Left renal pelvis (tissue), 4 donors: ENCODE data around the gene EME2. TPM values are rescaled to one million over a fixed set of nuclear protein-coding genes. Genes with fewer than 3 reads are reported as not detected.

Source experiments
- DNase-seq, 4 donors: peaks; one replicate each; pipeline ENCODE4 v3.0.0-alpha.2; 2013; ENCODE audit warnings: low read depth in 4 of 4, low spot score in 3 of 4
- polyA plus RNA-seq, 4 donors: library from polyadenylated mRNA; unstranded; fragments of 120-200 nt; gene quantifications; one replicate each; pipeline ENCODE4 v1.2.1, GENCODE V29; 2013; ENCODE audit not compliant: insufficient read length in 4 of 4

The EME2 gene
- polyA plus RNA-seq, 4 donors, result 5.7 to 16.1 (median 8.0) TPM

DNA sequence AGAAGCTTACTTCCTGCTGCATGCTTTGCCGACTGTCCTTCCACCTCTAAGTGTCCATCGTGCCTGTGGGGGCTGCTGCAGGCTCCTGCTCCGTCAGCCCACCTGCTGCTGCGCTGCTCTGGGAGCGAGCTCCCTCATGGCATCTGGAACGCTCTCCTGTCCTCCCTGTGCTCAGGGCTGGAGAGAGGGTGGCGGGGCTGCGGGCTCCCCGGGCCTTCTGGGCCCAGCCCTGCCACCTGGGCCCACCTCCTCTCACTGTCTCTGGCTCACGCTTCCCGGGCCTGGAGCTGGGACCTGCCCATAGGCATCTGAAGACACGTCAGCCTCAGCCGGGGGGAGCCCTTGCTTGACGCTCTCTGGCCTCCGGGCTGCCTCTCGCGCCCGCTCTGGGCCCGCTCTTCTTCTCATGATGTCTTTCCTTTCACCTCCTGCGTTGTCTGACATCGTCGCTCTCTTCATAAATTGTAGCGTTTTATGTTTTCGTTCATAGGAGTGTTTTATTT lies 28.2 kb upstream of the EME2 start:
- no peak for DNase-seq

DNA sequence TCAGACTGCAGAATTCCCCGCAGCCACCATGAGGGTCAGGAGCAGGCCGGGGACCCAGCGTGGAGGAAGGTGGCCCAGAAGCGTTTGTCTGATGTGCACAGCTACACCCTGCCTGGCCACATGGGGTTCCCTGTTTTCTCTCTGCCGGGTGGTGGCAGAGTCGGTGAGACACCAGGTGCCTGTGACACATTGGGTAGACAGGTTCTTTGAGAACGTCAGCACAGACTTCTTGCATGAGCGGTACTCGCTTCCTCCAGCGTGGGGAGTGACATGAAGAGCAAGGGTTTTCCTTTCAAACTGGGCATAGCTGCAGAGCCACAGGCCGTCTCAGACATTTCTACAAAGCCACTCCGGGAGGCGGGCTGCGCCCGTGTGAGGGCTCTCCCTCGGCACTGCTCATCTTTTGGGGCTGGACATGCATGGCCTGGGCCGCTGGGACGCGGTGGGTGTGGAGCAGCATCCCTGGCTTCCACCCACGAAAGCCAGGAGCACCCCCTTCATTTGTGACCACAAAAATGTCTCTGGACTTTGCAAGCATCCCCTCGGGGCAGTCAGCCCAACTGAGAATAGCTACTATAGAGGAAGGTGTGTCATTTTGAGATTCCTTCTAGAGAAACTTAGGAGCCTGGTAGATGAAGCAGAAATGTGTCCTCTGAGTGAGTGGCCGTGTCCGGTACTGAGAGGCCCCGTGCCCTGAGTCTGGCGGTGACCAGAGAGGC lies 27.3 kb upstream of the EME2 start:
- no peak for DNase-seq

DNA sequence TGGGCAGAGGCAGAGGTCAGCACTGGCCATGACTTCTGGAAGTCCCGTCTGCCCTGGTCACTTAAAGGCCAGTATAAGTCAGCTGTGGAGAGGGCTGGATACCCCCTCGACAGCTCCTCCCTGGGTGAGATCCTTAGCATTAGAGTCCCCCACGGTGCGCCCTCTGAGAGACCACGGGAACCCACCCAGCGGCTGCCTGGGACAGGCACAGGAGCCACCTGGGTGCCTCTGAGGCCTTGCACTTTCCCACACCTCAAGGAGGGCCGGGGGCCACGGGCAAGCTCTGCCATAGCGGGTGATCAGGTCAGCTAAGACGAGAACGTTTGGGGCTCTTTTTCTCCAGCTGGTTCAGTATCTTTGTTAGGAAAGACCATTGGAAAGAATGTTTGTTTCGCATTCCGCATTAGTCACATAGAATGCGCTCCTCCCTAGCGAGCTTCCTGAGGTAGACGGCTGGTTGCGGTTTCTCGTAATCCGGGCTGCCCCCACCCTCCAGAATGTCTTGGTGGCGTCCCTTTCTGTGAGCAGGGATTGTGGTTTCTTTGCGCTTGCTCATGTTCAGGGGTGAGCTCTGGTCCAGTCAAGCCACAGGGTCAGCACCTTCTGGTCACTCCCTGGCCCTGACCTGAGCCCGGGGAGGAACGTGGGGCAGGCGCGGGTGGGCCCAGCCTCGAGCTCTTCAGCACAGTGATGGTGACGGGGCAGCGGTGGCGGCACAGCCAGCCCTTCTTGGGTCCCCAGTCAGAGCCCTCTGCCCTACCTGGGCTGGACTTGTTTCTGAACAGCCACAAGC lies 26.5 kb upstream of the EME2 start:
- no peak for DNase-seq

DNA sequence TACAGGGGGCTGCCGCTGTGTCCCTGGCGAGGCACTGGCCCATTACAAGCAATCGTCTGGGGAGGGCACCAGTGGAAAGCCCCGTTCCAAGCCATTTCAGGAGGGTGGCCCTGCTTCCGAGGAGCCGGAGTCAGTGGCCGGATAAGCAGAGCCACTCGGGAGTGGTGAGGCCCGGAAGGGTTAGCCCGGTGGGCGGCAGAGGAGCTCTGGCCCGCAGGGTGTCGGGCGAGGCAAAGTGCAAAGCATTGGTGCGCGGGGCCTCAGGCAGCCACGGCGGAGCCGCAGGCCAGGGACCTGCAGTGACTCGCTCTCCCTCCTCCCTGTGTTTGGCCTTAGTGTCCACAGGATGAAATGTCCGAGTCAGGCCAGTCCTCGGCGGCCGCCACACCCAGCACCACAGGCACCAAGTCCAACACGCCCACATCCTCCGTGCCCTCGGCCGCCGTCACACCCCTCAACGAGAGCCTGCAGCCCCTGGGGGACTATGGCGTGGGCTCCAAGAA lies 25.9 kb upstream of the EME2 start:
- DNase-seq, result no peak

DNA sequence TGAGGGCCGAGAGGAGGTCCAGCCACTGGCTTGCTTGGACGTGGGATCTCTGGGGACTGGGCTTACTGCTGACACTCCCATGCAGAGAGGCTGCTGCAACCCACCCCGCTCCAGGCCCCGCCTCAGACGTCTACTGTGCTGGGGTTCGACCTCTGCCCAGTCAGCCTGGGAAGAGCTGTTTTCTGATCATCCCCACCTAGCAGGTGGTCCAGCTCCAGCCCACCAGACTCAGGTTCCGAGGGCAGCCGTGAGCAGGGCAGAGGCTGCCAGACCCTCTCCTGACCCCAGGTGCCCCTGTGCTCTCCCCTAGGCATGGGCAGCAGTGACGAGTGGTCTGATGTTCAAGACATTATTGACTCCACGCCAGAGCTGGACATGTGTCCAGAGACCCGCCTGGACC lies 24.7 kb upstream of the EME2 start:
- no peak for DNase-seq

DNA sequence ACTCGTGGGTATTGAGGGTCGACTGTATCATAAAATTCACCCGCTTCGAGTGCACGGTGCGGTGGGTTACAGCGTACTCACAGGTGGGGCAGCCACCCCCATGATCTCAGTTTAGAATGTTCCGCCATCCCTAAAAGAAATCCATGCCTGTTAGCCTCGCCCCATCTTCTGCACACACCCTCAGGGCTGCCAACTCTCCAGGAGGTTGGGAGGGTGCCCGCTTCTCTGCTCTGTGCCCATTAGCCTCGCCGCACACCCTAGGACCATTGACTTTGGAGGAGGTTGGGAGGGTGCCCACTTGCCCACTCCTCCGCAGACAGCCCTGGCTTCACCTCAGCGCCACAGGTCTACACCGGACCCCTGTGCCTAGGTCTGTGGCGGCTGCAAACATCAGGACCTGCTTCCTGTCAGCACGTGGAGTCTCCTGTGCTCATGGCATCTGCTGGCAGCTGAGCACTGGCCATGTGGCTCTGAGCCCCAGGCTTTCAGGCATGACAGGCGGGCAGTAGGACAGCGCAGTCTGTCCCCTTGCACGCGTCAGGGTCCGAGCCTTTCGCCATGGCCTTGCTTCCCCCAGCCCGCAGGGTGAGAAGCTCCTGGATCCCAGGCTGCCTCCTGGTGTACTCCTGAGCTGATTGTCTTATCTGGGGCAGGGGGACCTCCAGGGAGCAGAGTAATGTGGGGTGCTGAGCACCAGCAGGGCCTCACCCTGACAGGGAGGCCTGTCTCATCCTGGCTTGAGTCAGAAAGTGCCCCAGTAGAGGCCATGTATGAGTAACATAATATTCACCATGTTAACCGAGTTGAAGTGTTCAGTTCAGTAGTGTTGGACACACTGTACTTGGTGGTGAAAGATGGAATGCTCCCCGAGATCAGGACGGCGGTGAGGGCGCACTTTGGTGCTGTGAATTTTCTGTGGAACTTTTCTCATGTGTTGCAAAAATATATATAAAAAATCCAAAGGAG lies 23.2 kb upstream of the EME2 start:
- DNase-seq, result no peak

DNA sequence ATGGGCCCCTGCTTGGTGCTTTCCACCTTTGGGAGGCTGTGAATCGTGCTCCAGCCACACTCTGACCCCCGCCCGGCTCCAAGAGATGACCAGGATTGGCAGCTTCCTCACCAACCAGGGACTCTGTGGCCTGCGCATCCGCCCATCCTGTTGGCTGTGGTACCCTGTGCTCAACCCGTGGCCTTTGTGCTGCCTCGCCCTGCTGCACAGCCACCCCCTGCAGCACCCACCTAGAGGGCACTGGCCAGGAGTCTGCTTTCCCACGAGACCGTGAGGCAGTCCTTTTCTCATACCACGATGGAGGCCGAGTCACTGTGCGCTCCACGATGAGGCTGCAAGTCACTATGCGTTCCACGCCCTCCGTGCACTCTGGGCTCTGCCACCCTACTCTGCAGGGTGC lies 20.7 kb upstream of the EME2 start:
- DNase-seq, result no peak

DNA sequence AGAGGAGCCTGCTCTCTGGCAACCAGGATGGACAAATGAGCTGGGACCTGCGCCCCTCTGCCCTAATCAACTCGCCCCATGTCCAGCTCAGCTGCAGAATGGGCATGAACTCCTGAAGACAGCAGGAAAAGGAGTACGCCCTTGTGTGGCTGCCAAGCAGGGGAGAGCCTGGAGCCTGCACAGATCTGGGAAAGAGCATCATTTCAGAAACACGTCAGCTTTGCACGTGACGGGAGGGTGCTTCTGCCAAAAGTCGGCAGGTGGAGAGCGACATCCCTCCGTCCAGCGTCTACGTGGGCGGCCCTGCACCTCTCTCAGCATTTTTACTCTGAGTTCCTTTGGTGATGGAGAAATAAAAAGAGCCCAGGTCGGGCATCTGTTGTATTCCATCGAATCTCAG lies 19.8 kb upstream of the EME2 start:
- DNase-seq, result no peak

DNA sequence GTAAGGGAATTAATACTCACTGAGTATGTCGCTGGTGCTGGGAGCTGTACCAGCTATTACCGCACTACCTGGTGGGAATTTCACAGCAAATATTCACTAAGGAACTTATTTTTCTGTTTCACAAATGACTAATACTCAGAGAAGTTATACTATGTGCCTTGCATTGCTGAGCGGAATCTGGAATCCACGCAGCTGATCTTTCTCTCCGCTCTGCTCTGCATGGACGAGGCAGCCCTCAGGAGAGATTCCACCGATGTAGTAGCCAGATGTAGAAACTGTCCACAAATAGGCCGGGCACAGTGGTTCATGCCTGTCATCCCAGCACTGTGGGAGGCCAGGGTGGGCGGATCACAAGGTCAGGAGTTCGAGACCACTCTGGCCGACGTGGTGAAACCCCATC lies 18.4 kb upstream of the EME2 start:
- no peak for DNase-seq

DNA sequence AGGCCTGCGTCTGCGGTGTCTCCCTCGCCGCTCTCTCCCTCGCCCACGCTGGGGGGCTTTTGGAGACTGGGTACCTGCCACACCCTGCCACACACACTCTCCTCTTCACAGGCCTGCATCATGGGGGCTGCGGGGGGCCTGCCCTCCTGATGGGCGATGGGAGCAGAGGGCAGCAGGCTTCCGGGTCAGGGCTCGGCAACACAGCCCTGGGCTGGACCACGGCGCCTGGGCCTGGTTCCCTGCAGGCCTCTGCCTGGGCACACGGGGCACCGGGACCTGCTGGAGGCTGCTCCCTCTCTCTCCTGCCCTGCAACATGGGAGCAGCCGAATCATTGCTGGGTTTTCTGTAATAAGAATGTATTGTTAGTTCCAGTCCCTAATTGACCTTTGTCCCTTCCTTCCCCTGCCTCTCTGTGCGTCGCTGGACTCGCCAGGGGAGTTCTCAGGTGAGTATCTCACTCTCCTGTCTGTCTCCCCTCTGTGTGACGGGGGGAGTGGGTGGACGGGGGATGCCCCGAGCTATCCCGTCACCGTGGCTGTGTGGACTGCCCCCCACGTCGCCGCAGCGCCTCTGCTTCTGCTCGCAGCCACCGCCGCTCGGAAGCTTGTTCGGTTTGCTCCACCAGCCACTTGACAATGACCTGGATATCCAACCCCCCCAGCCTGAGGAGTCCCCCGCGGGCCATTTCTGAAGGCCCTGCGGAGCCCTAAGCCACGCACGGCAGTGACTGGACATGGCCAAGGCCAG lies 14.7 kb upstream of the EME2 start:
- no peak for DNase-seq

DNA sequence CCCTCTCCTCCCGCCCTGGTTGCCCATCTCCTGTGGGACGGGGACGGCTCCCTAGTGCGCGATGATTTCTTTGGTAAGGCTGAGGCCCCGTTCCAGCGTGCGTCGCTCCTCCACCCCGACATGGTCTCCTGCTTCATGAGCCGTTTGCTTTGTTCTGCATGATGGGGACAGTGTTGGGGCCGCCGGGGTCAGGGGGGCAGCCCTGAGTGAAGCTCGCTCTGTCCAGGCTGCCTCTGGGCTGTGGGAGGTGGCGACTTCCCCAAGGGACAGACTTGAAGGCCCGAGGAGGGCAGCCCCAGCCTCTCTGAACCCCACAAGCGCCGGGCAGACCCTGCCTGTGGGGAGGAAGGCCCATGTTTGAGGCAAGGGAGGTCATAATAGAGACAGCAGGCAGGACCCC lies 13.7 kb upstream of the EME2 start:
- no peak for DNase-seq

DNA sequence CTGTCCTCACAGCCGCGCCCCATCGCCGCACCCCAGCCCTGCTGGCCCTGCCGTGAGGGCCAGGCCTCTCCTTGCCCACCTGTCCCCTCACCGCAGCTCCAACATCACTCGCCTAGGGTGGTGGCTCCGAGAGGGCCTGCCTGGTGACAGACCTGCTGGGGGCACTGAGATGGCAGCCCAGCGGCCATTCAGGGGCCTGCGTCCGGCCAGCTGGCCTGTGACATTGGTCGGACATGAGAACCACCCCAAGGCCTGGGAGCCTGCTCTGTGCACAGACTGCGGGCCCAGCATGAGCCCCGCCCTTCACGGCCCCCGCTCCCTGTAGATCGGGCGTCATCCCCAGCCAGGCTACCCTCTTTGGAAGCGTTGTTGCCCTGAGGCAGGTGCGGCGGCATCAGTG lies 13.1 kb upstream of the EME2 start:
- no peak for DNase-seq

DNA sequence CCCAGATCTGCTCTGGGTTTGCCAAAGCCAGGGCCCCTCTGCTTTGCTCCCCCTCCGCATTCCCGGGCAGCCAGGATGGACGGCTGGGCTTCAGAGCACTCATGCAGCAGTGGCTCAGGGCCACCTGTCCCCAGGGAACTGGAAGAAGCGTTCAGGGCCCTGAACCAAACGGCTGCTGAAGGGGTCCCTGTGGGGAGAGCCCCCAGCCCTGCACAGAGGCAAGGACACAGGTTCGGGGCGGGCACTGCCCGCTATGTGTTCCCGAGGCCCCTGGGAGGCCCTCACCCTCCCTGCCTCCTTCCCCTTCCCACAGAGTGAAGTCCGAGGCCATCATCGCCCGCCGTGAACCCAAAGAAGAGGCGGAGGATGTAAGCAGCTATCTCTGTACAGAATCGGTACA lies 11.7 kb upstream of the EME2 start:
- no peak for DNase-seq

DNA sequence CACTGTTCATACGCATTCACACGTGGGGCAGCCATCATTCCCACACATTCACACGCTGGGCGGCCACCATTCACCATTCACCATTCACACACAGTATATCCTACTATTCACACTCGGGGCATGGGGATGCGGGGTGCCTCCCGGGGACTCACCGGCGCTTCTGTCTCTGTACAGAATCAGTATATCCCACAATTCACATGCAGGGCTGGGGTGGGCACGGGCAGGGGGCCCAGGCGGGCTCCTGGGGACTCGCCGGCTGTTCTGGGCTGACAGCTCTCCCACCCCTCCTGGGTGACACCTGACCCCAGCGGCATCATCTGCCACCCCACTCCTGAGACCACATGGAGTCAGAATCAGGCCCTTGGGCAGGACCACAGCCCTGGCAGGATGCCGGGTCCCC lies 10.9 kb upstream of the EME2 start:
- DNase-seq, result no peak

DNA sequence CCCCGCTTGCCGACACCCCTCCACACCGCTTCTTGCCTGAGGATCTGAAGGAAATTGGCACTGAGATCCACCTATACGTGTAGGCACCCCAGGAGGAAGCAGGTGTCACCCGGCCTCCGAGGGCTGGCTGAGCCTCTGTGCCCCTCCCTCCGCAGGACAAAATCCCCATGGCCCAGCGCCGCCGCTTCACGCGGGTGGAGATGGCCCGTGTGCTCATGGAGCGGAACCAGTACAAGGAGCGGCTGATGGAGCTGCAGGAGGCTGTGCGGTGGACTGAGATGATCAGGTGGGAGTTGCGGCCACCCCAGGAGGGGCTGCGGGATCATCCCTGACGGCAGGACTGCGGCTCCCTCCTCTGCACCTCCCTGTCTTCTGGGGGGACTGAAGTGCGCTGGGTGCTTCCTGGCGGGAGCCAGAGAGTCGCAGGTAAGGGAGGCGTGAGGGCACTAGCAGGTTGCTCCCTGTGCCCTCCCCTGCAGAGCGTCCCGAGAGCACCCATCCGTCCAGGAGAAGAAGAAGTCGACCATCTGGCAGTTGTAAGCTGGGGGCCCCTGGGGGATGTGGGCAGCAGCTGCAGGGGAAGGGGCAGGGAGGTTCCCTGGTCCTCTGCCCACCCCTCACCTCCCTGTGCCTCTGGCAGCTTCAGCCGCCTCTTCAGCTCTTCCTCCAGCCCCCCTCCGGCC lies 10.3 kb upstream of the EME2 start:
- no peak for DNase-seq

DNA sequence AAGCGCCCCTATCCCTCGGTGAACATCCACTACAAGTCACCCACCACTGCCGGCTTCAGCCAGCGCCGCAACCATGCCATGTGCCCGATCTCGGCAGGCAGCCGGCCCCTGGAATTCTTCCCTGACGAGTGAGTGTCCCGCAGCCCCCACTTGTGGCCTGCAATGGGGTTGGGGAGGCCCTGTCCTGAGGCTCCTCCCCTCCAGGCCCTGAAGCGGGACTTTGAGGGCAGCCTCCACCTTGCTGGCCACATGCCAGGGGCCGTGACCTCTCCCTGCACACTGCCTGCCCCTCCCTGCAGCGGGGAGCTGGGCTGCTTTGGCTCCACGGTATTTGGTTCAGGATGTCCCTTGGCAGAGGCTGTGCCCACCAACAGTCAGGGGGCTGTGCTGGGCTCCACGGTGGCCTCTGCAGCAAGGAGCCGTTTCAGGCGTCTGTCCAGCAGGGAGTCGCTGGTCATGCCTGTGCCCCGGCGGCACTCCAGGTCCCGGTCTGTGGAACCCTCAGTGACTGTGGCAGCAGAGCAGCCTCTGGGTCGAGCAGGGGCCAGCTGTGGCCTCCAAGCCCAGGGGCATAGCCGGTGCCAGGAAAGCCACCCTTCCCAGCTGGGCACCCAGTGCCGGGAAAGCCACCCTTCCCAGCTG lies 9.6 kb upstream of the EME2 start:
- DNase-seq, result no peak

DNA sequence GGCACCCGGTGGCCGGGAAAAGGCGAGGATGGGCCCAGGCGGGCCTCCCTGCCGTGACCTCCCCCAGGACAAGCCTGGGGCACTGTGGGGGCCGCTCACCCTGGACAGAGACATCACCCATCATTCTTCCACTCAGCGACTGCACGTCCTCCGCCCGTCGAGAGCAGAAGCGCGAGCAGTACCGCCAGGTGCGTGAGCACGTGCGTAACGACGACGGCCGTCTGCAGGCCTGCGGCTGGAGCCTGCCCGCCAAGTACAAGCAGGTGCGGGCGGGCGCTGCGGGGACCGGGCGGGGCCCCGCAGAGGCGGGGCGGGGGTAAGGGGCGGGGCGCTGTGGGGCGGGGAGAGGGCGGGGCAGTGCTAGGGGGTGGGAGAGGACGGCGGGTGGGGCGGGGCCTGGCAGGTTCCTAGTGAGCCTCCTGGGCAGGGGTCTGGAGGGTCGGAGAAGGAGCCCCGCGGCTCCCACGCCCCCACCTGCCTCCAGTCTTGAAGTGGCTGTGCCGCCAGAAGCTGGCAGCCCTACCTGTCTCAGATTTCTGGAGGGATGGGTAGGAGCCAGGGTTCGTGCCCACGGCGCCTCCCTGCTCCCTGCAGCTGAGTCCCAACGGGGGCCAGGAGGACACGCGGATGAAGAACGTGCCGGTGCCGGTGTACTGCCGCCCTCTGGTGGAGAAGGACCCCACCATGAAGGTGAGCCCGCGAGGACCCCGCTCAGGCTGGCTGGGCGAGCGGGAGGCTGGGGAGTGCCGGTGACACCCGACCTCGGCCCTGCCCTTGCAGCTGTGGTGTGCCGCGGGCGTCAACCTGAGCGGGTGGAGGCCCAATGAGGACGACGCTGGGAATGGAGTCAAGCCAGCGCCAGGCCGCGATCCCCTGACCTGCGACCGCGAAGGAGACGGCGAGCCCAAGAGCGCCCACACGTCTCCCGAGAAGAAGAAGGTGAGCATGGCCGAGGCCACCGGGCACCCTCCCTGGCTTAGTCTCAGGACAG lies 8.8 kb upstream of the EME2 start:
- no peak for DNase-seq

DNA sequence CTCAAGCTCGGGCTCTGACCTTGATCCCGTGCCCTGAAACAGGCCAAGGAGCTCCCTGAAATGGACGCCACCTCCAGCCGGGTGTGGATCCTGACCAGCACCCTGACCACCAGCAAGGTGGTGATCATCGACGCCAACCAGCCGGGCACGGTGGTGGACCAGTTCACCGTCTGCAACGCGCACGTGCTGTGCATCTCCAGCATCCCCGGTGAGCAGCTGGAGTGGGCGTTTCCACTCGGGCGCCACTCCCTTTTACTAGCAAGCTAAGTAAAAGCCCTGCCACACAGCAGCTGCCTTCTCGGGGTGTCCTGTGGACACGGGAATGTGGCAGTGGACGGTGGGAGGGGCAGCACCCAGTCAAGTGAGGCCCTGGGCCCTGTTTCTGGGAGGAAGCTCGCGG lies 7.6 kb upstream of the EME2 start:
- DNase-seq, result no peak
